ENCODE data around the gene GAP43.

GAP43 gene

DNA sequence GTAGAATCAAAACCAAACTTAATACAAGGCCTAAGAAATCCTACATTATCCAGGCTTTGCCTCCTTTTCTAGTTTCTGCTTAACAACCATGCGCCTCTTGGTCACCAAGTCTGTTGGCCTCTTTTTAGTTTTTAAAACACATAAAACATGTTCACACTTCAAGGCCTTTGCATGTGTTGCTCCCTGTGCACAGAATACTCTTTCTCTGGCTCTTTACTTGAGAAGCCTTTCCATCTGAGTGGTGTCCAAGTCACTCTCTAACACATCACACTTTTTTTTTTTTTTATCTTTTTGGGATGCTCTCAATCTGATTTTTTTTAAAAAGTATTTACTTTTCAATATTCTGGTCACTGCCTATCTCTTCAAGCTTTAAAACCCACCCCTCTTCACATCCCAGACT, 14.9 kb downstream of the GAP43 start:
- no peak overlapping the region for H3K4me3 ChIP-seq (ENCODE audit: low read depth, low read length)
- H3K36me3 ChIP-seq, result no peaks in the 10 kb centered on the region
- DNase-seq, result no peak
- no peaks in the 10 kb centered on the region for H3K27me3 ChIP-seq (ENCODE audit: insufficient read depth, low read depth, severe bottlenecking)
- no peak overlapping the region for H3K27ac ChIP-seq
- no peaks in the 10 kb centered on the region for H3K9me3 ChIP-seq (ENCODE audit: severe bottlenecking)
- no peak for TF ChIP-seq CTCF (IDR thresholded peaks at IDR 0.05; ENCODE audit: low read depth, low read length)

DNA sequence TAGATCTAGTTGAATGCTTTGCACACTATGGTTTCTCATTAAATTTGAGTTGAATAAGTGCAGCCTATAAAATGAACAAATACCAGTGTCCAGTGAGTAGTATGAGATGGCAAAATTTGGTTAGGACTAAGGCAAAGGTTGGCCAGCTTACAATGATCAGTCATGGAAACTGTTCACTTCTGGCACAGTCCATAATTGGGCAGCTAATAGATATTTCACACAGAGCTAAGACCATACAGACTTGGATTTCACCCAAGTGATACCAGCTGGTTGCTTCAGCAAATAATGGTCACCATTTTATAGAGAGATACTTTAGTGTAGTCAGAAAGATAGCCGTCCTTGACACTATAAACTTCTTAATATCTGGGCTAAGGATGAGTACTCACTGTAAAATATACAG, 15.7 kb downstream of the GAP43 start:
- no peak overlapping the region for H3K4me3 ChIP-seq (ENCODE audit: low read depth, low read length)
- DNase-seq, result no peak
- H3K27me3 ChIP-seq (ENCODE audit: insufficient read depth, low read depth, severe bottlenecking), result no peaks in the 10 kb centered on the region
- no peaks in the 10 kb centered on the region for H3K9me3 ChIP-seq (ENCODE audit: severe bottlenecking)
- TF ChIP-seq CTCF (IDR thresholded peaks at IDR 0.05; ENCODE audit: low read depth, low read length), result no peak
- no peak overlapping the region for H3K27ac ChIP-seq
- no peaks in the 10 kb centered on the region for H3K36me3 ChIP-seq

GRCh38 chr3:115644391-115644790, 21.1 kb downstream of the GAP43 start:
- no peaks in the 10 kb centered on the region for H3K36me3 ChIP-seq
- no peak for DNase-seq
- TF ChIP-seq CTCF (IDR thresholded peaks at IDR 0.05; ENCODE audit: low read depth, low read length), result no peak
- no peaks in the 10 kb centered on the region for H3K9me3 ChIP-seq (ENCODE audit: severe bottlenecking)
- no peak overlapping the region for H3K4me3 ChIP-seq (ENCODE audit: low read depth, low read length)
- no peaks in the 10 kb centered on the region for H3K27me3 ChIP-seq (ENCODE audit: insufficient read depth, low read depth, severe bottlenecking)
- no peak overlapping the region for H3K27ac ChIP-seq

GRCh38 chr3:115646027-115646690, 22.8 kb downstream of the GAP43 start:
- Histone ChIP-seq H3K27ac (no peak overlapping the region), H3K36me3 (no peaks in the 10 kb centered on the region), H3K9me3 (ENCODE audit: severe bottlenecking) (no peaks in the 10 kb centered on the region), H3K4me3 (ENCODE audit: low read depth, low read length) (no peak overlapping the region), H3K27me3 (ENCODE audit: insufficient read depth, low read depth, severe bottlenecking) (no peaks in the 10 kb centered on the region)
- no peak for DNase-seq
- no peak for TF ChIP-seq CTCF (IDR thresholded peaks at IDR 0.05; ENCODE audit: low read depth, low read length)

DNA sequence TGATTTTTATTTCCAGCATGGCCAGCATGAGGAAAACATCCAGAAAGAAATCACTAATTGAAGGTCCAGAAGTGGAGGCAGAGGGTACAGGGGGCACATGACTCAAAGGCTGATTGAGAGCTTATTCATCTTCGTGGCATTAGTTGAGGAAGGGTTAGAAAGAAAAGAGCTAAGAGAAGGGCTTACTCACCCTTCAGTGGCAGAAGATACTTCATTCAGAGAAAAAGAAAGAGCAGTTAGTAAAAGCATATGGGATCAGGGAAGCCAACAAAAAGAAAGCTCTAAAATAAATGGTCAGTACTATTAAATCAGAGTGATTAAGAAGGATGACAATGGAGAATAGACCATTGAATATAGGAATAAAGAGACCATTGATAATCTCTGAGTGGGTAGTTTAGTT, 25.2 kb downstream of the GAP43 start:
- H3K27ac ChIP-seq, result no peak overlapping the region
- H3K36me3 ChIP-seq, result no peaks in the 10 kb centered on the region
- no peaks in the 10 kb centered on the region for H3K9me3 ChIP-seq (ENCODE audit: severe bottlenecking)
- no peaks in the 10 kb centered on the region for H3K27me3 ChIP-seq (ENCODE audit: insufficient read depth, low read depth, severe bottlenecking)
- TF ChIP-seq CTCF (IDR thresholded peaks at IDR 0.05; ENCODE audit: low read depth, low read length), result no peak
- no peak for DNase-seq
- no peak overlapping the region for H3K4me3 ChIP-seq (ENCODE audit: low read depth, low read length)

DNA sequence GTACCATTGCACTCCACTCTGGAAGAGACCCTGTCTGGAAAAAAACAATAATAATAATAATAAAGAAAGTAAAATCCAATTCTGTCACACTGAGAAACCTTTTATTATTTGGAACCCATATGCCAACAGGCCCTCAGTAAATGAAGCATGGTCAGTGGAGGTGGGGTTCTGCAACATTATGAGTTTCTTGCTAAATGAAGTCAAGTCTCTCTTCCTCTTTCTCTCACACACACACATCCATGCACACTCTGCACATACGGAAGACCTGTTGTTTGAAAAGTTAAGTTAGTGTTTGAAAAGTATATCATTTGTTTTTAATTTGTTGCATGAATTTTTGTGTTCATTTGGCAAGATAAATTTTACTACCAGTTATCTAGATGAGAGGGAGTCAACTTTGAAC, 27.8 kb downstream of the GAP43 start:
- Histone ChIP-seq H3K27me3 (ENCODE audit: insufficient read depth, low read depth, severe bottlenecking) (no peaks in the 10 kb centered on the region), H3K36me3 (no peaks in the 10 kb centered on the region), H3K9me3 (ENCODE audit: severe bottlenecking) (no peaks in the 10 kb centered on the region), H3K27ac (no peak overlapping the region), H3K4me3 (ENCODE audit: low read depth, low read length) (no peak overlapping the region)
- no peak for DNase-seq
- no peak for TF ChIP-seq CTCF (IDR thresholded peaks at IDR 0.05; ENCODE audit: low read depth, low read length)

Data from WERI-Rb-1 (cell line).